Measurements from ENCODE around the gene RAB6A.
"Not testable (repeated sequence)": the region's sequence is repeated elsewhere in the genome, so short reads cannot be mapped to it uniquely, and the experiment has no call there.

RAB6A gene

GRCh38 chr11:73680687-73681086 lies 80.2 kb downstream of the RAB6A start:
- Histone ChIP-seq H3K4me3 (no peak overlapping the region), H3K27ac (no peak overlapping the region)
- no peak for TF ChIP-seq CTCF (IDR thresholded peaks at IDR 0.05)
- DNase-seq (ENCODE audit: low spot score): no peak

- H3K27ac ChIP-seq; DNase-seq (ENCODE audit: low spot score); H3K4me3 ChIP-seq: not testable (repeated sequence)
Measured at GRCh38 chr11:73676552-73676951, 84.3 kb downstream of the RAB6A start.

DNA sequence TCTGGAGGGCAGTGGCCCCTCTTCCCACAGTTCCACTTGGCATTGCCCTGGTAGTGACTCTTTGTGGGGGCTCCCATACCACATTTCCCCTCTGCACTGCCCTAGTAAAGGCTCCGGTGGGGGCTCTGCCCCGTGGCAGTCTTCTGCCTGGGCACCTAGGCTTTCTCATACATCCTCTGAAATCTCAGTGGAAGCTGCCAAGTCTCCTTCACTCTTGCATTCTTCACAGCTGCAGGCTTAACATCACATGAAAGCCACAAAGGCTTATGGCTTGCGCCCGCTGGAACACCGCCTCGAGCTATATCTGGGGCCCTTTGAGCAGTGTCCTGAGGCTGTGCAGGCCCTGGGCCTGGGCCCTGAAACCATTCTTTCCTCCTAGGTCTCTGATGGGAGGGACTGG lies 89.2 kb downstream of the RAB6A start:
- Histone ChIP-seq H3K4me3 (no peak overlapping the region), H3K27ac (no peak overlapping the region)
- TF ChIP-seq CTCF (IDR thresholded peaks at IDR 0.05): no peak
- no peak for DNase-seq (ENCODE audit: low spot score)

DNA sequence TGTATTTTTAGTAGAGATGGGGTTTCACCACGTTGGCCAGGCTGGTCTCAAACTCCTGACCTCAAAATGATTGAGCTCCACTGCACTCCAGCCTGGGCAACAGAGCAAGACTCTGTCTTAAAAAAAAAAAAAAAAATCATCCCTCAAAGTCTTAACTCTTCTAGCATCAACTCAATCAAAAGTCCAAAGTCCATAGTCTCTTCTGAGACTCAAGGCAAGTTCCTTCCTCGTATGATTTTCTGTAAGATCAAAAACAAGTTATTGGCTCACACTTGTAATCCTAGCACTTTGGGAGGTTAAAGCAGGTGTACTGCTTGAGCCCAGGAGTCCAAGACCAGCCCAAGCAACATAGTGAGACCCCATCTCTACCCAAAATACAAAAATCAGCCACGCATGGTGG lies 90.1 kb downstream of the RAB6A start:
- Histone ChIP-seq H3K27ac (no peak overlapping the region), H3K4me3 (no peak overlapping the region)
- no peak for TF ChIP-seq CTCF (IDR thresholded peaks at IDR 0.05)
- DNase-seq (ENCODE audit: low spot score): no peak

- no peak overlapping the region for H3K4me3 ChIP-seq
- no peak for TF ChIP-seq CTCF (IDR thresholded peaks at IDR 0.05)
- H3K27ac ChIP-seq: no peak overlapping the region
- no peak for DNase-seq (ENCODE audit: low spot score)
Measured at GRCh38 chr11:73667891-73668290, 93.0 kb downstream of the RAB6A start.

- no peak overlapping the region for H3K27ac ChIP-seq
Measured at GRCh38 chr11:73664877-73665276, 96.0 kb downstream of the RAB6A start.

DNA sequence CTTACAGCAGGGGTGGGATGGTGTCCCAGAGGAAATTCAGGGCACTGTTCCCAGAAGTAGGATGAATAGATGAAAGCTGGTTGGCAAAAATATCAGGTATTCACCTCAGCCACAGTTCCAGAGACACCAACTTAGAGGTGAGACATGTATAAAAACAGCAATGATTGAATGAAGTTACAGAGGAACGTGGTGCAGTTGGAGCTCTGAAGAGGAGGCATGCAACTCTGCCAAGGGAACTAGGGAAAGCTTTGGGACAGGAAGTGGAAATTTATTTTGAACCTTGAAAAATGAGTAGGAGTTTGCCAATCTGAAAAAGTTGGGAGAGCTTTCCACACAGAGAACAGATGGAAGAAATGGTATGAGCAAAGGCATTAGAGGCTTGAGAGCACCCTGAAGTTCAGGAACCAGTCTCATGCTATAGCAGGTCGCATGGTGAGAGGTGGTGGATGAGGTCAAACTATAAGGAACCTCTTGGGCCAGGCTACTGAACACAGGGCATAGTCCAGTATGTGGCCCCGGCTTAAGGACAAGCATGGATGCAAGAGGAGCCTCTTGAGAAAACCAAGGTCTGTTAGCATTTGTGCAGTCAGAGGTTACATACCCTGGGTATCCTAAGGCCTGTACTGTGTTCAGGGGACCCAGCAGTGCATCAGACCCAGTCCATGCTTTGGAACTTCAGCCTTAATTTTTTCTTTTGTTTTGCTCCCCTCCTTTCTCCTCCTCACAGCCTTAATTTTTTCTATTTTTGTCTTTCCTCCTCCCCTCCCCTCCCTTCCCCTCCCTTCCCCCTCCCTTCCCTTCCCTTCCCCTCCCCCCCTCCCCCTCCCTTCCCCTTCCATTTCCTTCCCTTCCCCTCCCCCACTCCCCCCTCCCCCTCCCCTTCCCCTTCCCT lies 97.0 kb downstream of the RAB6A start:
- Histone ChIP-seq H3K27ac (no peak overlapping the region), H3K4me3 (no peak overlapping the region)
- TF ChIP-seq CTCF (IDR thresholded peaks at IDR 0.05): no peak
- no peak for DNase-seq (ENCODE audit: low spot score)

More at GRCh38 chr11:73664877-73665276, 96.0 kb downstream of the RAB6A start:
- no peak for DNase-seq (ENCODE audit: low spot score)
- TF ChIP-seq CTCF (IDR thresholded peaks at IDR 0.05): no peak
- H3K4me3 ChIP-seq: no peak overlapping the region
